GM19463 (cell line): Measurements from ENCODE around the gene CHKA.
A peak's percentile ranks its signal among the peaks of the same experiment; 100 is the strongest.

Source experiments
- ATAC-seq: cut with Tn5 transposase; IDR thresholded peaks from one replicate; pipeline ENCODE4 v1.9.1; 2021; ENCODE audit warnings: mild to moderate bottlenecking, moderate library complexity; ENCODE audit not compliant: unreplicated experiment

Gene CHKA

DNA sequence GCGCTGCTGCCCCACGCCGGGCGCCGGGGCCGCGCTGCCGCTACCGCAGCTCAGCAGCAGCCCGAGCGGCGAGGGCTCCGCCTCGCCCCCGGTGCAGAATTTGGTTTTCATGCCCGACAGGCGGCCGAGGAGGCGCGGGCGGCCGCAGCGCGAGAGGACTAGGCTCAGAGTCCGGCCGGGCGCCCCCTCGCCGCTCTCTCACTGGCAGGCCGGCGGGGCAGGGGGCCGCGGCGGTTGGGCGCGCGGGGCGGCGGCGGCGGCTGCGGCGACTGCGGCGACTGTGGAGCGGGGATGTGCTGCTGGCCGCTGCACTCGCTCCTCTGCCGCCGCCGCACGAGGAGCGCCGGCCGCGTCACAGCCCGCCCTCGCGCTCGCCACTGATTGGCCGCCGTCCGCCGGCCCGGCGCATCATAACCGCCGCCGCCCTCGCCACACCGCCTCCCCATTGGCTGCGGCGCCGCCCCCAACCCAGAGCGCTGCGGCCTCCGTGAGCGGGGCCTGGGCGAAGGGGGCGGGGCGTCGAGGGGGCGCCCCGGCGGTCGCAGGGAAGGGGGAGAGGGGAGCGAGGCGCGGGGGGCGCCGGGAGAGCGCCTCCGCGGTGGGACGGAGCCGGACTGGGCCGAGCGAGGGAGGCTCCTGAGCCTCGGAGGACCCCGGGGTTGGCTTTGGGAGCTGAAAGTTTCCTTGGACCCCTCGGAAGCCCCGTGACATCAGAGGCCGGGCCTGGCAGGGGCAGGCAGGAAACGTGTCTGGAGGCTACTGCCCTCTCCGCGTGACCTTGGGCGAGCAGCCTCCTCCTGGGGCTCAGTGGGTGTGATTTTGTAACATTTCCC is at the start of gene CHKA:
TSS of gene CHKA (minus strand) at position 322 of the 833 bp plus-strand sequence. CDS start at position 111, 211 bp downstream.
- peak; percentile 79 for ATAC-seq

GRCh38 chr11:68169442-68169841 is 48.3 kb upstream of the CHKA start:
- no peak for ATAC-seq

DNA sequence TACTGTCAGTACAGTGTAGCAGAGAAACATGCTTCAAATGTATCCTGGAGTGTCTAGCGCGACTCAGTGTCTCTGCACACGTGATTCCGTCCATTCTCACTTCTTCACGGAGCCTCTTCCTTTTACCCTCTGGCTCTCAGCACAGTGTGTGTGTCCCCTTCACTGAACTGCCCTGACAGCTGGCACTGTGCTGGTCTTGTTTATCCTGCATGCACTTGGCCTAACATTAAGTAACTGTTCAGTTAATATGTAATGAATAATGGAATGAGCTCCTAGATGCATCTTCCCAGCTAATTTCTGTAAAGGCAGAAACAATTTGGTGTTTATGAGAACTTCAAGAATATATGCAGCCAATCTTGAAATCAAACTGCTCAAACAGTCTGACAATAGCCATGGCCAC is 47.5 kb upstream of the CHKA start:
- no peak for ATAC-seq

GRCh38 chr11:68167474-68167873 is 46.3 kb upstream of the CHKA start:
- ATAC-seq = no peak

DNA sequence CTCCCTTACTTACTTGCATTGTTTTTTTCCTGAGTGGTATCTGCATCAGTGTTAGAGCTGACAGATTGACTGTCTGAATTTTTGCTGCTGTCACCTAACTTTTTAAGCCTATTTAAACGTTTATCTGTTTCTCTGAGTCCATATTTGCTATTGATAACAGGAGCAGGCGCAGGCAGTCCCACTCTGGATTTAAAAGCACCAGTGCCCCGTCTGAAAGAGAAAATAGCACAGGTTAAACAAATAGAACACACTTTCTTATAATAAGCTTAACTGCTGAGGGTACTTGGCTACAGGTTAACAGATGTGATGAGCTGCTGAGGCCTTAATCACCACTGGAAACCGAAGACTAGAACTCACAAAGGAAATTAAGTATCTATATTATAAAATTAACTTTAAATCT is 45.8 kb upstream of the CHKA start:
- no peak for ATAC-seq

DNA sequence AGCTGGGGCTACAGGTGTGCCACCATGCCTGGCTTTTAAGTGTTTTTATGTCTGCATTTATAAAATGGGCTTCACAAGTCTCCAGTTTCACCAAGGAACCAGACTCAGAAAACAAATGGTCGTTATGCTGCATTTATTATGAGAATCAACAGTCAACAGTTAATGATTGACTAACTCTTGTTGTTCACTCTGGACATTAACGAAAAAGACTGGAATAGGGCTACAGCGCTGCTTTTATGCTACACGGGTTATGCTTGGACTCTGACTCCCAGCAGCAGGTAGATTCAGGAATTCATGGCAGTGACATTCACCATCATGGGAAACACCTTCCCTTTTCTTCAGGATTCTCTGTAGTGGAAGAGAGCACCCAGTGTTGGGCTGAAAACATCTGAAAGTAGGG is 44.4 kb upstream of the CHKA start:
- no peak for ATAC-seq

- ATAC-seq = no peak
These were observed 43.2 kb upstream of the CHKA start for GRCh38 chr11:68164437-68164836.

DNA sequence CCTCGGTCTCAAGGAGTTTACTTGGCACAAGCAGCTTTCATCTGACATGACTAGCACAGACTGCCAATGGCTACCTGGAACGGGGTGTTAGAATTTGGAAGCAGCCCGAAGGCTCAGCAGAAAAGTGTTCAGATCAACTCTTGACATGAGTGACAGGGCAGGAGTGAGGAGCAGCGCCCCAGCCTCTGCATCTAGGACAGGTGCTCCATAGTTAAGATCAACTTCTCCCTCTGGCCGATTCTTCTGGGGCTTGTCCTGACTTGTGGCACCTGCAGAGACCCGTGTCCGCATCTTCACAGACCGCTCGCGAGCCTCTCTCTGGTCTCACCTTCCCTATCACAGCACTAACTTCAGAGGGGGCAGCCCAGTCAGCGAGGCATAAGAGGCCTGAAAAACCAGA is 42.5 kb upstream of the CHKA start:
- ATAC-seq = no peak

DNA sequence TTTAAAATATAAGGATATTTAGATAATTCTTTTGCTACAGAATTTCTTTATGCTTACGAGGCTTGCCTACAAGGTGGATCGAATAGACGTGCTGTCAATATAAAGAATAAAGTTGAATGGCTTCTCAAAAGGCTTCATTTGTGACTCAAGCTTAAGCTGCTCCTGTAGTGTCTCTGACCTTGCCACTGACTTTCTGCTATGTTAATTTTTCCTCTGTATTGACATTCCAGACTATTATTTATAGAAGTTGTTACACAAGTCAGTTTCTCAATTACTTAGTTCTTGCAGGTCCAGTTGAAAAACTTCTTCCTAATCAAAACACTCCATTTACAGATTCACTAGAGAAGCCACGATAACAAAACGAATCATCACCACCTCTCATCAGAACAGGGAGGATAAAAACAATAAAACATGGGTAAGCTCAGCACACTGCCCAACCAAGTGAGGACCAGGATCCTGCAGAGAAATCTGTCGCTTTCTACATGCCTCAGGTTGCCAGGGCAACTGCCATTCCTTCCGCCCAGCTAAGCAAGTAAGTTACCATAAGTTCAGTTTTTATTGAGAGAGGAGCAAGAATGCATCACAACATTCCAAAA is 39.0 kb upstream of the CHKA start:
- no peak for ATAC-seq

GRCh38 chr11:68159665-68160064 is 38.5 kb upstream of the CHKA start:
- ATAC-seq = no peak

DNA sequence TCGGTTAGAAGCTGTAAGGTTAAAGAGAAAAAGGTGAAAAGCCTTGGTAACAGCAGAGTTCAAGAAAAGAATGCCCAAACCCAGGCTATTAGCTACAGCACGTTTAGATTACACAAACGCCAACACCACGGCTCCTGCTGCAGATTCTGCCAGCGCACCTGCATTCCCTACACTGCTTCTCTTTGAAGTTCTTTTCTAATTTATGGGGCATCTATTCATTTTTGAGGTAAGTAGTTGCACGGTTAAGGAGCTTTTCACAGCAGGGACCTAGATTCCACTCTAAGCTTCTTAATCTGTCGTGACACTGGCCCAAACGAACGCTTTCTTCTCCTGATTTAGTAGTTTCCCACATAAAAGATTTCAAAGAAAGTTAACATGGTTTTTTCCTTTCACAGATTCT is 38.0 kb upstream of the CHKA start:
- ATAC-seq = no peak

DNA sequence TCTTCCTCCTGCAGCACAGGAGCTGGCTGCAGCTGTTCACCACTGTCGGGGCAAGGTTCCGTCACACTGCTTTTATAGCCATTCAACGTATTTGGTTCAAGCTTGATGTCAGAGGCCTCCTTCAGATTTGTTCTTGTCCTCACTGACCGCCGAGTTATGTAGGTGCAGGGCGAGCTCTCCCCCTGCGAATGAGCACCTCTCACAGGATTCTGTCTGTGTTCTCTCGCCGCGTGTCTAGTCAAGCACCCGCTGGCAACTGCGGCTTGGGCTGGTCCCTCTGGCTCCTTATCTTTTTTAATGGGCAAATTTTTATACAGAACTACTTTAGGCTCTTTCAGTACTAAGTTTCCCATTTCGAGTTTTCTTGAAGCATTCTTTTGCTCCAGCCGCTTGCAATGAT is 37.4 kb upstream of the CHKA start:
- ATAC-seq = no peak

GRCh38 chr11:68153742-68154141 is 32.6 kb upstream of the CHKA start:
- no peak for ATAC-seq

- no peak for ATAC-seq
These were observed 28.8 kb upstream of the CHKA start for GRCh38 chr11:68150037-68150436.

DNA sequence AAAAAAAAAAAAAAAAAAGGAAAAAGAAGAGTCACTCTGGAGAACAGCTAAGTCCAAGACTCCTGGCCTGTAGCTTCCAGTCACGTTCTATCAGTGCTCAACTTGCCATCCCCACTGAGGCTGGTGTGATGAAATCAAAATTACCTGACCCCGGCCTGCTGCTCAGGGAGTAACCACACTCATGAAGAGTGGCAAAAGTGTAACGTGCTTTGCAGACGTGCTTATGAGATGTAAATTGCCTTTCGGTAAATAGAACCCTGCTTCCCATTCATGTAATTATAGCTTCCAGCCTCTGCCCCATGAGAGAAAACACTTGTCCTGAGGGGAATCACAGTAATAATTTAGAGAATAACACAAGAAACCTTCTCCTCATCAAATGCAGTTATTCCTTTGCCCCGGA is 28.2 kb upstream of the CHKA start:
- ATAC-seq = no peak

DNA sequence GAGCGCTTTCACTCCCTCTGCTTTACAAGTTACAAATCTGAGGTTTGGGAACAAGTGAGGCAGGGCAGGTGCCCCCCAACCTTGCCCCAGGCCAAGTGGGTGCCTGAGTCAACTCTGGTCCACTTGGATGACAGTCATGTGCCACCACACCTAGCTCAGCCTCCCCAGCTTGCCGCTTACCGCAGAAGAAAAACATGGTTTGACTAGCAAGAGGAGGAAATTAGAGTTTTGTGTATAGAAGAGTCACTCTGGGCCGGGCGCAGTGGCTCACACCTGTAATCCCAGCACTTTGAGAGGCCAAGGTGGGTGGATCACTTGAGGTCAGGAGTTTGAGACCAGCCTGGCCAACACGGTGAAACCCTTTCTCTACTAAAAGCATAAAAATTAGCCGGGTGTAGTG is 27.7 kb upstream of the CHKA start:
- ATAC-seq = no peak

GRCh38 chr11:68148071-68148805 is 27.1 kb upstream of the CHKA start:
- no peak for ATAC-seq

GRCh38 chr11:68146704-68147474 is 25.7 kb upstream of the CHKA start:
- ATAC-seq = no peak

DNA sequence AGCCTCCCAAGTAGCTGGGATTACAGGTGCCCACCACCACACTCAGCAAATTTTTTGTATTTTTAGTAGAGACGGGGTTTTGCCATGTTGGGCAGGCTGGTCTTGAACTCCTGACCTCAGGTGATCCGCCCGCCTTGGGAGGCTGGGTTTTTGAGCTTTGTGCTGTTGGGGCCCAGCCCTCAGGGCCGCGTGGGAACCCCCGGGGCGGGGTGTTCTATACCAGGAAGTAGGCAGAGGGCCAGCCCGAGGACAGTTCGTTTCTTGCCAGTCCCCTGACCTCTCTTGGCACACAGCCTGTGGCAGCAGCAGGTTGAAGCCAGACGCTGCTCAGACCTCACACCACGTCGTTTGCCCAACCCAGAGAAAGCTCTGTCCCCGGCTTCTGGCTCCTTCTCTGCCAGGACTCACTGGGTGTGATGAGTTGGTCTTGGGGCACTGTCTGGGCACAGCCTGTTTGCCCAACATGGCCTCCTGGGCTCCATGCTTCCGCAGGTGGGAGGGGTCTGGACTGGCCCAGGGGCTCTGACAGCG is 24.9 kb upstream of the CHKA start:
- ATAC-seq = no peak

DNA sequence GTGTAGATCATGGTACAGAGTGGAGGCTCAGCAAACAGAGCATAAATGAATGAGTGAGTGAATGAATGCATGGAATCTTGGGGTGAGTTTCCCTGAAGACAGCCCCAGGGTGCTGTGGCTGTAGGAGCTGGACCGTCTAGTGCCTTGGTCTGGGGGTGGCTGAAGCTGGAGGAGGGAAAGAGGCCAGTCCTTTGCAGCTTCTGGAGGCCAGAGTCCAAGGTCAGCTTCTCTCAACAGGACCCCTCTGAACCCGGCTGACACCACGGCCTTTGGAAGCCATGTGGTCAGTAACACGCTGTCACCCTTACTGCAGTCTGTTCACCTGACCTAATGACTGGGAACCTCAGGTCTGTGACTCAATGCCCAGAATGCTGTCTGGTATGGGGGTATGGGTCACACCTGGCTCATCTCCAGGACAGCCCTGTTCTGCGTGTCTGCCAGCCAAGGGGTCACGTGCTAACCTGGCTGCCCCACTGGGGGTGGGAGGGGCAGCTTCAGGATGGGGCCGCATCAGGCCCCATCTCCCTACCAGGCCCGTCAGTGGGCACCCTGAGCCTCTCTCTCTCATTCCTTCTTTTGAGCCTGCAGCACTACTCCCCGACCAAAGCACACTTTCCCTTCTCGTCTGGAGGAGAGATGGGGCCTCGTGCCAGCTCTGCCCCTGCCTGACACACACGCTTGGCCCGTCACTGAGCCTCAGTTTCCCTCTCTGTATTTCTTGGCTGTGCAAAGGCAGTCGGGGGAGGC is 24.1 kb upstream of the CHKA start:
- no peak for ATAC-seq
